ENCODE results near the gene HSPA2. TPM values are rescaled to one million over a fixed set of nuclear protein-coding genes. Genes with fewer than 3 reads are reported as not detected.

Gene HSPA2
- polyA plus RNA-seq, 1 donor (not counting 4 experiments of a cell fraction or from before 2014, with no cell fraction given): 12.0 TPM

GRCh38 chr14:64518229-64518628, 22.3 kb upstream of the HSPA2 start:
- H4K20me1 ChIP-seq (ENCODE audit: control insufficient read depth, extremely low read depth, insufficient read depth, low read length): no peaks in the 10 kb centered on the region

GRCh38 chr14:64520699-64521098, 19.8 kb upstream of the HSPA2 start:
- no peaks in the 10 kb centered on the region for H3K9me3 ChIP-seq (ENCODE audit: control insufficient read depth, low read depth, low read length)
- peaks cover 58% of the 10 kb centered on the region for H3K79me2 ChIP-seq (ENCODE audit: control insufficient read depth, insufficient read depth, low read length)
- no peak overlapping the region for H3K4me2 ChIP-seq (ENCODE audit: control insufficient read depth, extremely low read depth, insufficient read depth, low read depth, low read length)
- H3K9ac ChIP-seq (ENCODE audit: control insufficient read depth, extremely low read depth, insufficient read depth, low read length): no peak overlapping the region
- H4K20me1 ChIP-seq (ENCODE audit: control insufficient read depth, extremely low read depth, insufficient read depth, low read length): no peaks in the 10 kb centered on the region
- DNase-seq (ENCODE audit: low read depth, low spot score) (no peak), FAIRE-seq (no peak)
- H3K9me1 ChIP-seq (ENCODE audit: control insufficient read depth, extremely low read depth, insufficient read depth, low read length): no peaks in the 10 kb centered on the region
- no peak overlapping the region for H3K4me3 ChIP-seq (ENCODE audit: control insufficient read depth in 2 of 3, extremely low read depth in 1 of 3, insufficient read depth in 2 of 3, low read depth in 1 of 3, low read length in 3 of 3)
- dilution Hi-C loops (cut with MboI; ENCODE audit: extremely low pct_ligation_motif_present, low sequenced_read_pairs): no loop called here
- peaks cover 9 to 21% of the 10 kb centered on the region in 2 experiments for H3K36me3 ChIP-seq (ENCODE audit: control insufficient read depth in 2 of 2, extremely low read depth in 1 of 2, insufficient read depth in 2 of 2, low read length in 2 of 2)
- TF ChIP-seq EZH2 (IDR thresholded peaks at IDR 0.05; ENCODE audit: low read length): no peak
- TF ChIP-seq CTCF (optimal IDR thresholded peaks at IDR 0.05 in 1 of 3, IDR thresholded peaks at IDR 0.05 in 1 of 3, conservative IDR thresholded peaks at IDR 0.05 in 1 of 3; ENCODE audit: extremely low read depth in 1 of 3, insufficient read depth in 2 of 3, low read length in 3 of 3): no peak
- no peak overlapping the region for H2AFZ ChIP-seq (ENCODE audit: control insufficient read depth, low read length)
- H3K4me1 ChIP-seq (ENCODE audit: control insufficient read depth, extremely low read depth, insufficient read depth, low read length): no peaks in the 10 kb centered on the region
- H3K27me3 ChIP-seq (ENCODE audit: control insufficient read depth, extremely low read depth, insufficient read depth, low read length): no peaks in the 10 kb centered on the region
- no peak overlapping the region for H3K27ac ChIP-seq (ENCODE audit: control insufficient read depth, insufficient read depth, low read length)

More at GRCh38 chr14:64518229-64518628, 22.3 kb upstream of the HSPA2 start:
- no peak for DNase-seq (ENCODE audit: low read depth, low spot score)
- Histone ChIP-seq H3K9ac (ENCODE audit: control insufficient read depth, extremely low read depth, insufficient read depth, low read length) (no peak overlapping the region), H3K4me2 (ENCODE audit: control insufficient read depth, extremely low read depth, insufficient read depth, low read depth, low read length) (no peak overlapping the region), H3K4me1 (ENCODE audit: control insufficient read depth, extremely low read depth, insufficient read depth, low read length) (no peaks in the 10 kb centered on the region), H3K27me3 (ENCODE audit: control insufficient read depth, extremely low read depth, insufficient read depth, low read length) (no peaks in the 10 kb centered on the region), H3K79me2 (ENCODE audit: control insufficient read depth, insufficient read depth, low read length) (peaks cover 77% of the 10 kb centered on the region), H3K27ac (ENCODE audit: control insufficient read depth, insufficient read depth, low read length) (no peak overlapping the region), H3K36me3 (ENCODE audit: control insufficient read depth in 2 of 2, extremely low read depth in 1 of 2, insufficient read depth in 2 of 2, low read length in 2 of 2) (peaks cover 9 to 15% of the 10 kb centered on the region in 2 experiments), H3K9me1 (ENCODE audit: control insufficient read depth, extremely low read depth, insufficient read depth, low read length) (no peaks in the 10 kb centered on the region), H3K9me3 (ENCODE audit: control insufficient read depth, low read depth, low read length) (no peaks in the 10 kb centered on the region), H2AFZ (ENCODE audit: control insufficient read depth, low read length) (no peak overlapping the region), H3K4me3 (ENCODE audit: control insufficient read depth in 2 of 3, extremely low read depth in 1 of 3, insufficient read depth in 2 of 3, low read depth in 1 of 3, low read length in 3 of 3) (no peak overlapping the region)
- FAIRE-seq: no peak
- dilution Hi-C loops (cut with MboI; ENCODE audit: extremely low pct_ligation_motif_present, low sequenced_read_pairs): no loop called here
- TF ChIP-seq CTCF (optimal IDR thresholded peaks at IDR 0.05 in 1 of 3, IDR thresholded peaks at IDR 0.05 in 1 of 3, conservative IDR thresholded peaks at IDR 0.05 in 1 of 3; ENCODE audit: extremely low read depth in 1 of 3, insufficient read depth in 2 of 3, low read length in 3 of 3): no peak
- TF ChIP-seq EZH2 (IDR thresholded peaks at IDR 0.05; ENCODE audit: low read length): no peak
